ENCODE results near the gene CLIC3.

DNA sequence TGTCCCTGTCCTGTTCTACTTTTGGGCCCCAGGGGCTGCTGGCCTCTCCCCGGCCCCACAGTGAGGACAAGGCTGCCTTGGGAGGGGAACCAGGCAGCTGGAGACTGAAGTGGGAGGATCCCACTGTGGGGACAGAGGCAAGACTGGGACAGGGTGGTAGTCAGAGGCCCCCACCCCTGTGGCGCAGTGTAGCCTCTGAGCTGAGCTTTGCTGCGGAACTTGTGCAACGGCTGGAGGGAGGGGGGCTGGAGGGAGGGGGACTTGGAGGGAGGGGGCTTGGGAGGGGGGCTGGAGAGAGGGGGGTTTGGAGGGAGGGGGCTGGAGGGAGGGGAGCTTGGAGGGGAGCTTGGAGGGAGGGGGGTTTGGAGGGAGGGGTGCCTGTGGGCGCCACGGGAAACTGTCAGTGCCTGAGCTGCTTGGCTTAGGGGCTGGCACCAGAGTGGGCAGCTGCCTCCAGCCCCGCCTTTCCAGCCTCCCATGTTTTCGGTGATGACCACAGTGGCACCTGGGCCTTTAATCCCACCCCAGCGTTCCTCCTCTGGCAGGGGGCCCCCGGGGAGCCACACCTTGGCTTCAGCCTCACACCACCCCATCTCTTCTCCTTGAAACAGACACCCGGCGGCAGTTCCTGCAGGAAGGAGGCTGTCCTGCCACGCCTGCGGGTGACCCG lies 37.8 kb upstream of the CLIC3 start:
- TF ChIP-seq, protein P1, sequence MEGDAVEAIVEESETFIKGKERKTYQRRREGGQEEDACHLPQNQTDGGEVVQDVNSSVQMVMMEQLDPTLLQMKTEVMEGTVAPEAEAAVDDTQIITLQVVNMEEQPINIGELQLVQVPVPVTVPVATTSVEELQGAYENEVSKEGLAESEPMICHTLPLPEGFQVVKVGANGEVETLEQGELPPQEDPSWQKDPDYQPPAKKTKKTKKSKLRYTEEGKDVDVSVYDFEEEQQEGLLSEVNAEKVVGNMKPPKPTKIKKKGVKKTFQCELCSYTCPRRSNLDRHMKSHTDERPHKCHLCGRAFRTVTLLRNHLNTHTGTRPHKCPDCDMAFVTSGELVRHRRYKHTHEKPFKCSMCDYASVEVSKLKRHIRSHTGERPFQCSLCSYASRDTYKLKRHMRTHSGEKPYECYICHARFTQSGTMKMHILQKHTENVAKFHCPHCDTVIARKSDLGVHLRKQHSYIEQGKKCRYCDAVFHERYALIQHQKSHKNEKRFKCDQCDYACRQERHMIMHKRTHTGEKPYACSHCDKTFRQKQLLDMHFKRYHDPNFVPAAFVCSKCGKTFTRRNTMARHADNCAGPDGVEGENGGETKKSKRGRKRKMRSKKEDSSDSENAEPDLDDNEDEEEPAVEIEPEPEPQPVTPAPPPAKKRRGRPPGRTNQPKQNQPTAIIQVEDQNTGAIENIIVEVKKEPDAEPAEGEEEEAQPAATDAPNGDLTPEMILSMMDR (IDR thresholded peaks at IDR 0.05) = no peak
- no peak for TF ChIP-seq POLR2A (IDR thresholded peaks at IDR 0.05)

Measured in Peyer's patch (tissue), 4 donors.